GM12865 (cell line): ENCODE data around the gene SLC6A3.
"Not testable (repeated sequence)": the region's sequence is repeated elsewhere in the genome, so short reads cannot be mapped to it uniquely, and the experiment has no call there.

Source experiments
- DNase-seq: peaks from one replicate; pipeline ENCODE4 v3.0.0; 2010; ENCODE audit warnings: low read depth
- H3K4me3 ChIP-seq: 2 replicates; pipeline ENCODE4 v1.5.1; 2011; ENCODE audit warnings: mild to moderate bottlenecking, low read depth, low read length, control low read depth
- TF ChIP-seq, protein P1 (sequence below): IDR thresholded peaks from 2 replicates; pipeline ENCODE4 v1.5.1; 2011; ENCODE audit warnings: low read length, control low read depth, low read depth, inconsistent platforms; ENCODE audit not compliant: insufficient read depth; ENCODE audit errors: missing control alignments

The SLC6A3 gene

DNA sequence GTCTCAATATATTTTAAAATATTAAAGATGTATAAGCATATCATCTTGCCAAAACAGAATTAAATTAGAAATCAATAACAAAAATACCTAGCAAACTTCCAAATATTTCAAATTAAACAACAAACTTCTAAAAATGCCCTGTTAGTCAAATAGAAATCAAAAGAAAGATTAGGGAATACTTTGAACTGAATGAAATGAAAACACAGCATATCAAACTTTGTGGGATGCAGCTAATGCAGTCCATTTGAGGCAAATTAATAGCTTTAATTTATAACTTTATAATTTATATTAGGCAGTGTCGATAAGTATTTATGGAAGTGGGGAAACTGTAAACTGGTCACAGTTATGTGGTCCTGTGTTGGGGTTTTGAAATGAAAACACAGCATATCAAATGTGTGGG lies 17.1 kb downstream of the SLC6A3 start:
- DNase-seq = no peak
- TF ChIP-seq, protein P1, sequence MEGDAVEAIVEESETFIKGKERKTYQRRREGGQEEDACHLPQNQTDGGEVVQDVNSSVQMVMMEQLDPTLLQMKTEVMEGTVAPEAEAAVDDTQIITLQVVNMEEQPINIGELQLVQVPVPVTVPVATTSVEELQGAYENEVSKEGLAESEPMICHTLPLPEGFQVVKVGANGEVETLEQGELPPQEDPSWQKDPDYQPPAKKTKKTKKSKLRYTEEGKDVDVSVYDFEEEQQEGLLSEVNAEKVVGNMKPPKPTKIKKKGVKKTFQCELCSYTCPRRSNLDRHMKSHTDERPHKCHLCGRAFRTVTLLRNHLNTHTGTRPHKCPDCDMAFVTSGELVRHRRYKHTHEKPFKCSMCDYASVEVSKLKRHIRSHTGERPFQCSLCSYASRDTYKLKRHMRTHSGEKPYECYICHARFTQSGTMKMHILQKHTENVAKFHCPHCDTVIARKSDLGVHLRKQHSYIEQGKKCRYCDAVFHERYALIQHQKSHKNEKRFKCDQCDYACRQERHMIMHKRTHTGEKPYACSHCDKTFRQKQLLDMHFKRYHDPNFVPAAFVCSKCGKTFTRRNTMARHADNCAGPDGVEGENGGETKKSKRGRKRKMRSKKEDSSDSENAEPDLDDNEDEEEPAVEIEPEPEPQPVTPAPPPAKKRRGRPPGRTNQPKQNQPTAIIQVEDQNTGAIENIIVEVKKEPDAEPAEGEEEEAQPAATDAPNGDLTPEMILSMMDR = no peak
- H3K4me3 ChIP-seq = no peak overlapping the region

DNA sequence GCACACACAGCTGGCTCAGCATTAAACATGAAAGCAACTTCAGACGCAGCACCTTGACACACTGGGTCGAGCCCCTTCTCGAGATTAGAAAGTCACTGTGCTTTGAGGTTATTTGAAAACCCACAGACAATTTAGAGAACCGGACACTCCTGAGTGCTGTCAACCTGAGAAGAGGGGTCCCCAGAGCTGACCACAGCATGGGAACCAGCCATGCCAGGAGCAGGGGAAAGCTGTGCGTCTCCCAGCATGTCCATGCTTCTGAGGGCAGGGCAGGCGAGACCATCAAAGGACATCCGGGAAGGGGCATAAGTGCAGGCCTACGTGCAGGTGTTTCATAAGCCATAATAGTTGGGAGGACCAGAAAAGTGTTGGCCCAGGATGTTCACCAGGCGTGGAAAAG lies 20.5 kb downstream of the SLC6A3 start:
- TF ChIP-seq, protein P1 = no peak
- H3K4me3 ChIP-seq = no peak overlapping the region
- DNase-seq = no peak

DNA sequence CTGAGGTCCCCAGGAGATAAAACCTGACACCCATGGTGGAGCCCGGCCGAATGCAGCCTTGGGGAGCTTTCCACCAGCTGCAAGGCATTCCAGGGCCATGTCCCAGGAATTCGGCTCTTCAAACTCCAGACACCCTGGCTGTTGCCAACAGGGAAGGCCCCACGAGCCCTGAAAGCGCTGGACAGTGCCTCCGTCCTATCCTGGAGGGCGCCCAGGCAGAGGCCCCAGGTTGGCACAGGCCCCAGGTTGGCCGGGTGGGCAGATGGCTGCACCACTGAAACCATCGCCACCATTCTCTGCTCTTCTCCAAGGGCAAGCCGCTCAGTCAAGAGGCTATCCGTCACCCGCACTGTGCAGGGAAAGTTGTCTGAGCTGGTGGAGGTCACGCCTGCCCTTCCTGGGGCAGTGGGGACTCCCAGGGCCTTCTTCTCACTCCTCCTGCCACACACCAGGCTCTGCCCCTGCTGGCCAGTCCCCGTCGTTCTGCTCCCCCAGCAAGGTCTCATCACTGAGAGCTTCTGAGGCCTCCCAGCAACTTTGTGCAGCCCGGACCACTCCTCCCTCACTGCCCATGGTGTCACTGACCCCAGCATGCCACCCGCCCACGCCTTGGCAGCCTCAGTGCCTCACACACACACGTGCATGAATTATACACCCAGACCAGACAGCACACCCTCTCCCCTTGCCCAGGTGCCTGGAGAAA lies 21.2 kb downstream of the SLC6A3 start:
- no peak overlapping the region for H3K4me3 ChIP-seq
- TF ChIP-seq, protein P1 = no peak
- no peak for DNase-seq

DNA sequence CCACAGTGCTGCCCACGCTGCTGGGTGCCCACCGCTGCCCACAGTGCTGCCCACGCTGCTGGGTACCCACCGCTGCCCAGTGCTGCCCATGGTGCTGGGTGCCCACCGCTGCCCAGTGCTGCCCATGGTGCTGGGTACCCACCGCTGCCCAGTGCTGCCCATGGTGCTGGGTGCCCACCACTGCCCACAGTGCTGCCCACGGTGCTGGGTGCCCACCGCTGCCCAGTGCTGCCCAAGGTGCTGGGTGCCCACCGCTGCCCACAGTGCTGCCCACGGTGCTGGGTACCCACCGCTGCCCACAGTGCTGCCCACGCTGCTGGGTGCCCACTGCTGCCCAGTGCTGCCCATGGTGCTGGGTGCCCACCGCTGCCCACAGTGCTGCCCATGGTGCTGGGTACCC lies 22.7 kb downstream of the SLC6A3 start:
- H3K4me3 ChIP-seq, DNase-seq: not testable (repeated sequence)

DNA sequence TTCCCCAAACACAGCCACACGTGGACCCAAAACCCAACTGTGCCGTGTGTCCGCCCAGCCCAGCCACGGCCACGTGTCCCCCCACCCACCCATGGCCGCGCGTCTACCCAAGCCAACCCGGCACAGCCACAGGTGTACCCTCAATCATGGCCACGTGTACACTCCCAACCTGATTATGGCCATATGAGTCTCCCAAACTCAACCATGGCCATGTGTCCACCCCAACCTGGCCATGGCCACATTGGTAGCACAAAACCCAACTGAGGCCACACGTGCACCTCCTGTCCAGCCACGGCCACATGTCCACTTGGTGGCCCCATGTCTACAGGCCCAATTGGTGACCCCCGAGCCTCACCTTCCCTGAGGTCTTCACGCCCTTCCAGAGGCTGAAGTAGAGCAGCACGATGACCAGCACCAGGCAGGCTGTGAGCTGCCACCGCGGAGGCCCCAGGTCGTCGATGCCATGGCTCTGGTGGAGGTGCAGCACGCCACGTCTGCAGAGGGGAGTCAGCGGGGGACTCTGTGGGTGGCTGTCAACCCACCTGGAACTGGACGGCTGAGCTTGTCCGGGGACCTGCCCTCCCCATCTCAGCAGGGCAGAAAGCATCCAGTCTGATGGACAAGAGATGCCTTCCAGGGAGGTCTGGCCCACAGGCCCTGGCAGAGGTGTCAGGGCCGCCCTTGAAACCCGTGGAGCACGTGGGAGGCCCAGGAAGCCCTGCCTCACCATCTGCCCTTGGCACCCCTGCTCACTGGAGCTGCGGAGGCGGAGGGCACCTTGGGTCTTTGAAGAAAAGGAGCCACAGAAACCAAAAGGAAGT lies 23.5 kb downstream of the SLC6A3 start:
- no peak for DNase-seq
- TF ChIP-seq, protein P1 = no peak
- H3K4me3 ChIP-seq = no peak overlapping the region

DNA sequence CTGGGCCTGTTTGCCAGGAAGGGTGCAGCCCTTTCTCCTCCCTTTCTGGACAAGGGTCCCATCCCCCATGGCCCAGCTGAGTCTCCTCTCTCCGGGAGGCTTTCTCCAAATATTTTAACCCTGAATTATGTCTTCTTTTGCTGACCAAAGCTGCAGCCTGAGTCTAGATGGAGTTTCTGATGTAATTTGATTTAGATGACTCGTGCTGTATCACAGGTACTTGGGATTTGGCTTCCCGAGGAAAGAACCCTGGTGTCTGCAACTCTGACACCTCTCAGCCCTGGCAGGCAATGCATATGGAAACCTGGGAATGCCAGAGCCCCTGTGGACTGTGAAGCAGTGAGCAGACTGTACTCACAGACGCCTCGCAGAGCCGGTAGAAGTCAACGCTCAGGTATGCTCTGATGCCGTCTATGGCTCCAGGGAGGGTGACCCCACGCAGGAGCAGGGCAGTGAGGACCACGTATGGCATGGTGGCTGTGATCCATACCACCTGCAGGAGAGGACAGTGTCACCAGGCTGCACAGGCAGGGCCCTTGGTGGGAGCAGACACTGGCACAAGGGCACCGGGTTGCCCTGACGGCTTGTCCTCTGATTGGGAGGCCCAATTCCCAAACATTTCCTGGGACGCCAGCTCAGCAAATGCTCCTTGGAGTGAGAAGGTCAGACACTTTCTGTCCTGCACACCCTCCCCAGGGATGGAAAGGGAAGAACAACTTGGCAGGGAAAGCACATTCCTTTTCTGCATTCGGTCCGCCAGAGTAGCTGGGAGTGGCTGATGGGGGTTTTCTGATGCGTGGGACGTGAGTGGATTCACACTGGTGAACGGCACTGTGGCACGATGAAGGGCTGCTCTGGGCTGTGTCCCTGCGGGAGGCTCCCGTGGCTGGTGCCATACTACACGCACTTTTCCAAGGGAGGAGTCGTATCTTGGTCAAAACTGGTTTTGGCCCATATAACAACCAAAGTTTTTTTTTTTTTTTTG lies 24.7 kb downstream of the SLC6A3 start:
- TF ChIP-seq, protein P1 = no peak
- no peak overlapping the region for H3K4me3 ChIP-seq
- no peak for DNase-seq
